ENCODE data around the gene ITGA1. TPM values are rescaled to one million over a fixed set of nuclear protein-coding genes. Genes with fewer than 3 reads are reported as not detected.
A peak's percentile ranks its signal among the peaks of the same experiment; 100 is the strongest.

ITGA1 gene
- total RNA-seq, 4 donors from 2014 or later, result 228 to 302 (median 235) TPM

- H3K27ac ChIP-seq (replicated peaks in 1 of 4), result peak overlapping the region in 1 of 4 donors; percentile 11
These were observed 4.3 kb upstream of the ITGA1 start for GRCh38 chr5:52783226-52783959.

GRCh38 chr5:52784737-52785136 is 3.0 kb upstream of the ITGA1 start:
- no peaks in the 10 kb centered on the region for H3K27me3 ChIP-seq
- 76% methylated on average over 6 of the region's 6 CpGs for WGBS
- H3K4me1 ChIP-seq, result peaks cover 8 to 17% (median 10%) of the 10 kb centered on the region in 4 donors
- no peaks in the 10 kb centered on the region for H3K9me3 ChIP-seq
- no peak for TF ChIP-seq CTCF (IDR thresholded peaks at IDR 0.05)
- TF ChIP-seq EP300 (IDR thresholded peaks at IDR 0.05), result no peak
- no peak for TF ChIP-seq POLR2AphosphoS5 (IDR thresholded peaks at IDR 0.05)
- no peak overlapping the region for H3K4me3 ChIP-seq
- intact Hi-C loops (cut with DNase I), result no loop called here
- no peak for DNase-seq (ENCODE audit: extremely low spot score)
- no peaks in the 10 kb centered on the region for H3K36me3 ChIP-seq
- no peak overlapping the region for H3K27ac ChIP-seq (replicated peaks in 1 of 4)

More at GRCh38 chr5:52783226-52783959, 4.3 kb upstream of the ITGA1 start:
- WGBS, result 69% methylated on average over 2 of the region's 2 CpGs
- no peaks in the 10 kb centered on the region for H3K36me3 ChIP-seq
- intact Hi-C loops (cut with DNase I), result no loop called here
- no peaks in the 10 kb centered on the region for H3K9me3 ChIP-seq
- TF ChIP-seq POLR2AphosphoS5 (IDR thresholded peaks at IDR 0.05) (peak in 1 of 2 donors; percentile 29), POLR2A (IDR thresholded peaks at IDR 0.05; ENCODE audit: low read depth) (no peak)
- no peak overlapping the region for H3K4me3 ChIP-seq
- H3K4me1 ChIP-seq, result peaks cover 8 to 14% (median 10%) of the 10 kb centered on the region in 4 donors
- H3K27me3 ChIP-seq, result no peaks in the 10 kb centered on the region
- no peak for DNase-seq (ENCODE audit: extremely low spot score)

DNA sequence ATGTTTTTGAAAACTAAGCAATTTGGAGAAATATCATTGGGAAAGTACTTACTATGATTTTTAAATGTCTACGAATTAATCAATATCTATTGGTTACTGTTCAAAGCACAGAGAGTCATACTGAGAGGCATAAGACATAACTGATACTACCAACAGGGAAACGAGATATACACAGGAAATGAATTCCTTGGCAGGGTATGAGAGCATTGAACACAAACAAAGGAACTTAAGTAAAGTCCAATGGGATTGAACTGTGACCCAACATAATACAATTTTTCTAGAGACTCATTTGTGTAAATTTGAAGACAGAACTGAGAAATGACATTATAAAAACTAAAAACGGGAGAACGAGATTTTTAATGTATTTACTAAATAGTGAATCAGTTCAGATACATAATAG is 1.3 kb upstream of the ITGA1 start:
- TF ChIP-seq POLR2A (IDR thresholded peaks at IDR 0.05; ENCODE audit: low read depth), result no peak
- no peak for TF ChIP-seq EP300 (IDR thresholded peaks at IDR 0.05)
- TF ChIP-seq POLR2AphosphoS5 (IDR thresholded peaks at IDR 0.05), result no peak
- no peak for TF ChIP-seq CTCF (IDR thresholded peaks at IDR 0.05)
- peak overlapping the region in 3 of 4 donors; percentile 69 to 85 (median 74) for H3K4me3 ChIP-seq
- H3K27me3 ChIP-seq, result no peaks in the 10 kb centered on the region
- H3K36me3 ChIP-seq, result no peaks in the 10 kb centered on the region
- H3K27ac ChIP-seq (replicated peaks in 1 of 4), result peak overlapping the region in 3 of 4 donors; percentile 92 to 94 (median 93)
- peaks cover 9 to 26% (median 22%) of the 10 kb centered on the region in 4 donors for H3K4me1 ChIP-seq
- intact Hi-C loops (cut with DNase I), result no loop called here
- WGBS, result 40% methylated on average over 4 of the region's 4 CpGs
- DNase-seq (ENCODE audit: extremely low spot score), result no peak
- H3K9me3 ChIP-seq, result no peaks in the 10 kb centered on the region

GRCh38 chr5:52786949-52787599 is 642 bp upstream of the ITGA1 start:
- Histone ChIP-seq H3K4me3 (peak overlapping the region; percentile 69 to 85 (median 74)), H3K36me3 (no peaks in the 10 kb centered on the region), H3K4me1 (peaks cover 9 to 28% (median 25%) of the 10 kb centered on the region in 4 donors), H3K9me3 (no peaks in the 10 kb centered on the region), H3K27ac (replicated peaks in 1 of 4) (peak overlapping the region; percentile 92 to 96 (median 94)), H3K27me3 (no peaks in the 10 kb centered on the region)
- TF ChIP-seq EP300 (IDR thresholded peaks at IDR 0.05) (no peak), CTCF (IDR thresholded peaks at IDR 0.05) (peak; percentile 48 to 69 (median 49)), POLR2A (IDR thresholded peaks at IDR 0.05; ENCODE audit: low read depth) (no peak), POLR2AphosphoS5 (IDR thresholded peaks at IDR 0.05) (peak in 1 of 2 donors; percentile 24)
- WGBS, result 3% methylated on average over 11 of the region's 11 CpGs
- intact Hi-C loops (cut with DNase I), result no loop called here
- DNase-seq (ENCODE audit: extremely low spot score), result no peak

DNA sequence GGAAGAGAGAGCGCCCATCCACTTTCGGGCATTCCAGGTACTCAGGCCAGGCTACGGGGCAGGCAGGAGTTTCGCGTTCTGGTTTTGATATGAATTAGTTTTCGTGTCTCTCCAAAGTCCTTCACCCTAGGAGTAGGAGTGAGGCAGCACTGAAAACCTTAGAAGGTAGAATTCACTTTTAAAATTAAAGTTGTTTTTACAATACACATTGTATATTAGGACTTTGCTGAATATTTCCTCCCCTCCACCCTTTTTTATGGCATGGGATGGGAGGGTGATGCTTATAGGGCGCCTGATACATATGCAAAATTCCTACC is 747 bp downstream of the ITGA1 start:
- H3K4me3 ChIP-seq, result peak overlapping the region; percentile 69 to 85 (median 74)
- peaks cover 17 to 41% (median 37%) of the 10 kb centered on the region in 4 donors for H3K4me1 ChIP-seq
- TF ChIP-seq POLR2A (IDR thresholded peaks at IDR 0.05; ENCODE audit: low read depth) (no peak), POLR2AphosphoS5 (IDR thresholded peaks at IDR 0.05) (no peak), CTCF (IDR thresholded peaks at IDR 0.05) (no peak), EP300 (IDR thresholded peaks at IDR 0.05) (no peak)
- H3K27ac ChIP-seq (replicated peaks in 1 of 4), result peak overlapping the region; percentile 92 to 96 (median 94)
- intact Hi-C loops (cut with DNase I), result loop anchor here (1.0 kb wide), 1 partner anchor 127 kb away; no protein-coding TSS in a partner anchor
- 2% methylated on average over 6 of the region's 7 CpGs for WGBS
- no peak for DNase-seq (ENCODE audit: extremely low spot score)
- no peaks in the 10 kb centered on the region for H3K27me3 ChIP-seq
- no peaks in the 10 kb centered on the region for H3K36me3 ChIP-seq
- H3K9me3 ChIP-seq, result no peaks in the 10 kb centered on the region
